IMR-90 (cell line): ENCODE data around the gene FBXO30. TPM values are rescaled to one million over a fixed set of nuclear protein-coding genes. Genes with fewer than 3 reads are reported as not detected.

ENCODE experiments used
- ATAC-seq: fragments of 200-7000 bp; cut with Tn5 transposase; 2 replicates; pipeline ENCODE4 v1.9.1; 2020; ENCODE audit warnings: low read depth, mild to moderate bottlenecking, moderate library complexity
- BruUV-seq: library from RNA; stranded (reverse); fragments of 400-500 nt; replicated peaks from 2 replicates; lab custom pipeline; 2021; lab: Mats Ljungman, UMichigan
- CTCF ChIA-PET: fragments of 300-600 bp; formaldehyde crosslinking; extraction: SDS; loops from one replicate; lab custom pipeline; 2021; ENCODE audit warnings: antibody characterized with exemption; lab: Yijun Ruan, JAX
- POLR2A ChIA-PET: fragments of 300-600 bp; sonication (Branson Sonifier 250); formaldehyde crosslinking; loops from one replicate; lab custom pipeline; 2022; ENCODE audit warnings: antibody characterized with exemption; ENCODE audit not compliant: unreplicated experiment; lab: Charles Lee
- DNase-seq: peaks from one replicate; pipeline ENCODE4 v3.0.0; 2013
- H2AFZ ChIP-seq: replicated peaks from 2 replicates; pipeline ENCODE3; 2013; ENCODE audit warnings: low read length, mild to moderate bottlenecking; ENCODE audit not compliant: poor library complexity
- H2AK5ac ChIP-seq: 2 replicates; pipeline ENCODE4 v1.6.1; 2013; ENCODE audit warnings: low read depth, low read length, inconsistent platforms
- H2AK9ac ChIP-seq: replicated peaks from 2 replicates; pipeline ENCODE3; 2013; ENCODE audit warnings: mild to moderate bottlenecking, low read depth, low read length, moderate library complexity; ENCODE audit not compliant: poor library complexity
- H2BK120ac ChIP-seq: 2 replicates; pipeline ENCODE4 v1.6.1; 2013; ENCODE audit warnings: low read depth, low read length, inconsistent platforms
- H2BK15ac ChIP-seq: 3 replicates; pipeline ENCODE4 v1.6.1; 2013; ENCODE audit warnings: low read depth, low read length, inconsistent platforms
- H2BK20ac ChIP-seq: 2 replicates; pipeline ENCODE4 v1.6.1; 2013; ENCODE audit warnings: low read depth, mild to moderate bottlenecking, inconsistent platforms, low read length, moderate library complexity
- H2BK5ac ChIP-seq: 2 replicates; pipeline ENCODE4 v1.6.1; 2013; ENCODE audit warnings: mild to moderate bottlenecking, low read depth, low read length, inconsistent platforms; ENCODE audit not compliant: poor library complexity, severe bottlenecking
- H3K14ac ChIP-seq: replicated peaks from 2 replicates; pipeline ENCODE4 v1.6.1; 2013; ENCODE audit warnings: low read depth, low read length, inconsistent platforms
- H3K18ac ChIP-seq: 2 replicates; pipeline ENCODE4 v1.6.1; 2013; ENCODE audit warnings: low read depth, low read length, control low read depth
- H3K23ac ChIP-seq: 2 replicates; pipeline ENCODE4 v1.6.1; 2013; ENCODE audit warnings: low read depth, low read length, inconsistent platforms
- H3K27ac ChIP-seq: 2 replicates; pipeline ENCODE4 v1.5.1; 2013; ENCODE audit warnings: mild to moderate bottlenecking, control low read depth, low read length; ENCODE audit not compliant: insufficient read depth
- H3K27me3 ChIP-seq: 2 replicates; pipeline ENCODE4 v1.6.1; 2013; ENCODE audit warnings: low read length; ENCODE audit not compliant: control insufficient read depth, insufficient read depth
- H3K36me3 ChIP-seq: 2 replicates; pipeline ENCODE4 v1.6.1; 2013; ENCODE audit warnings: low read length, mixed read lengths; ENCODE audit not compliant: control insufficient read depth, insufficient read depth
- H3K4ac ChIP-seq: 2 replicates; pipeline ENCODE4 v1.6.1; 2013; ENCODE audit warnings: low read depth, low read length, inconsistent platforms
- H3K4me1 ChIP-seq: 2 replicates; pipeline ENCODE4 v1.6.1; 2013; ENCODE audit warnings: low read length, mixed read lengths; ENCODE audit not compliant: control insufficient read depth, insufficient read depth
- H3K4me2 ChIP-seq: 2 replicates; pipeline ENCODE4 v1.6.1; 2013; ENCODE audit warnings: low read depth, mild to moderate bottlenecking, control low read depth, low read length, moderate library complexity
- H3K4me3 ChIP-seq: 2 replicates; pipeline ENCODE4 v1.5.1; 2013; ENCODE audit warnings: low read depth, mild to moderate bottlenecking, control low read depth, low read length, moderate library complexity; ENCODE audit not compliant: insufficient read depth
- H3K56ac ChIP-seq: 2 replicates; pipeline ENCODE4 v1.6.1; 2013; ENCODE audit warnings: low read length, inconsistent platforms; ENCODE audit not compliant: insufficient read depth; ENCODE audit errors: extremely low read depth
- H3K79me1 ChIP-seq, 2 experiments: 2 replicates each; pipeline ENCODE4 v1.6.1; 2013; ENCODE audit warnings: low read length in 2 of 2, inconsistent platforms in 1 of 2, low read depth in 1 of 2
- H3K9ac ChIP-seq: 2 replicates; pipeline ENCODE4 v1.6.1; 2013; ENCODE audit warnings: low read depth, low read length, control low read depth
- H3K9me1 ChIP-seq: 2 replicates; pipeline ENCODE4 v1.6.1; 2013; ENCODE audit warnings: low read length, inconsistent platforms; ENCODE audit not compliant: insufficient read depth
- H3K9me3 ChIP-seq: 2 replicates; pipeline ENCODE4 v1.6.1; 2013; ENCODE audit warnings: low read length; ENCODE audit not compliant: control insufficient read depth, insufficient read depth
- H4K20me1 ChIP-seq: 2 replicates; pipeline ENCODE4 v1.6.1; 2013; ENCODE audit warnings: low read length, inconsistent platforms; ENCODE audit not compliant: insufficient read depth
- H4K5ac ChIP-seq: 2 replicates; pipeline ENCODE4 v1.6.1; 2013; ENCODE audit warnings: mild to moderate bottlenecking, low read depth, low read length, control low read depth
- H4K8ac ChIP-seq, 2 experiments: 2 replicates each; pipeline ENCODE4 v1.6.1; 2013; ENCODE audit warnings: low read depth in 2 of 2, low read length in 2 of 2, control low read depth in 1 of 2, inconsistent platforms in 1 of 2
- H4K91ac ChIP-seq: 2 replicates; pipeline ENCODE4 v1.6.1; 2013; ENCODE audit warnings: low read depth, low read length, inconsistent platforms; ENCODE audit not compliant: insufficient read depth
- BHLHE40 ChIP-seq: fragments of 150-350 bp; IDR thresholded peaks from 2 replicates; pipeline ENCODE4 v1.6.1; 2016; ENCODE audit warnings: mild to moderate bottlenecking, low read depth, low read length
- FOS ChIP-seq: fragments of 150-350 bp; IDR thresholded peaks from 2 replicates; pipeline ENCODE4 v1.6.1; 2016; ENCODE audit warnings: low read depth, low read length
- MAFK ChIP-seq: IDR thresholded peaks from 2 replicates; pipeline ENCODE4 v1.6.1; 2012; ENCODE audit warnings: low read depth, low read length, improper control_type of control experiment
- MXI1 ChIP-seq: IDR thresholded peaks from 2 replicates; pipeline ENCODE4 v1.6.1; 2012; ENCODE audit warnings: low read depth, mild to moderate bottlenecking, low read length, moderate library complexity, borderline replicate concordance
- NFE2L2 ChIP-seq: fragments of 150-350 bp; IDR thresholded peaks from 2 replicates; pipeline ENCODE4 v1.6.1; 2016; ENCODE audit warnings: low read depth, mild to moderate bottlenecking, low read length
- POLR2A ChIP-seq: IDR thresholded peaks from 2 replicates; pipeline ENCODE4 v1.6.1; 2012; ENCODE audit warnings: mild to moderate bottlenecking, low read depth, low read length
- WGBS, 2 experiments: methylation state at CpG; one replicate each; pipeline versions ENCODE4 v1.1.5 to v1.1.7; 2013; ENCODE audit warnings: missing lambda C conversion rate in 2 of 2; ENCODE audit not compliant: insufficient read length in 1 of 2; ENCODE audit errors: extremely low coverage in 2 of 2; 5-methylcytosine and 5-hydroxymethylcytosine counted together
- dilution Hi-C: fragments of 300-500 bp; cut with HindIII; formaldehyde crosslinking; loops from one replicate; pipeline ENCODE4 v1.14.3; 2018; ENCODE audit warnings: low sequenced_read_pairs; ENCODE audit not compliant: unreplicated experiment
- in situ Hi-C: fragments of 300-500 bp; cut with MboI; formaldehyde crosslinking; loops from 3 replicates; pipeline ENCODE4 v1.14.3; 2019; ENCODE audit warnings: low sequenced_read_pairs, inconsistent platforms, mixed read lengths
- intact Hi-C: fragments of 100-400 bp; cut with micrococcal nuclease; formaldehyde crosslinking; loops from 2 replicates; pipeline ENCODE4 v1.10.0; 2022
- polyA plus RNA-seq, 3 experiments: library from polyadenylated mRNA; depleted of rRNA; stranded (reverse); fragments of >200 nt; gene quantifications; 2 replicates each; pipeline ENCODE4 v1.2.3, GENCODE V29; 2012; ENCODE audit warnings: low replicate concordance in 1 of 3
- total RNA-seq: library from RNA; depleted of rRNA; stranded (reverse); fragments of >200 nt; gene quantifications from 2 replicates; pipeline ENCODE4 v1.2.3, GENCODE V29; 2012
- TF ChIP-seq, protein P1 (sequence below): fragments of 150-350 bp; IDR thresholded peaks from 2 replicates; pipeline ENCODE4 v1.6.1; 2017; ENCODE audit warnings: mild to moderate bottlenecking, antibody characterized with exemption, low read length, low read depth

FBXO30 gene
- total and polyA plus RNA-seq, 2 of the 4 experiments (the other 2 are of a cell fraction) = 3.1 to 9.3 TPM

DNA sequence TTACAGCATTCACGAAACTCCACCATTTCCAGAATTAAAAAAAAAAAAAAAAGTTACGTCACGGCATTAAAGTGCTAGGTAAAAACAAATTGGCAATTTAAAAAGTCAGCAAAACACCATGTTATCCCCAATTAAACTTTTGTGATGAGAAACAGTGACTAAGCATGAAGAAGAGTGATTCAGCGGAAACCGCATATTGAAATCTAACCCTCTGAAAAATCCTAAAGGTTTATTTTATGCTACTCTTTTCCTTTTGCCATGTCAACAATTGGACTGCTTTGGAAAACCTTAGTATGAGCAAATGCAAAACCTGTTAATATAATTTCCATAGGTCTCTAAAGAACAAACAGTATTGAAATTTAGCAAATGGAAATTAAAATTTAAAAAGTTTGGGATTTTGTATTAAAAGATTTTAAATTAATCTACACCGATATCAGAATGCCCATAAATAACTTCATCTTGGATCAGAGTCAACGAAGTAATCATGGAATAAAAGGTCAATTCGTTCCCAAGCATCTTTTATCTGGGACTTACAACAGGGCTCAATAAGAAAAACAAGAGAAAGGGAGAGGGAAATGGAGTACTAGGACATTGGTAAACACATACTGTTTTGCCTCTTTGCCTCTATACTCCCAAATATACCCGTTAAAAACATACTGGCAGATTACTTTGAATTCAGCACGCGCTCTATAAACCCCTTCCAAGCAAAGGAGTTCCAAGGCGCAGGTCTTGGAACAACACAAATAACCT, 1.1 kb downstream of the FBXO30 start:
- WGBS, 2 experiments = no CpG with 5 or more reads among the region's 12 CpGs
- peak overlapping the region; percentile 98 for H2BK5ac ChIP-seq
- no peak overlapping the region for H2AK5ac ChIP-seq
- peak overlapping the region; percentile 48 for H2BK120ac ChIP-seq
- 0 out of 2 replicates have a peak overlapping the region, but pooled peaks have one; percentile 4 for H2BK20ac ChIP-seq
- H2BK15ac ChIP-seq = peak overlapping the region; percentile 45; the same call in 2 of the 3 replicates
- peak overlapping the region; percentile 97 for H3K4me2 ChIP-seq
- H3K27ac ChIP-seq = peak overlapping the region; percentile 82
- peak overlapping the region; percentile 98 for H2AK9ac ChIP-seq
- dilution Hi-C loops (no loop called here), in situ Hi-C loops (loop anchor here (5.0 kb wide), 1 partner anchor 76 kb away; the partner anchor contains the start of gene EPM2A), intact Hi-C loops (loop anchor here (1.0 to 10.0 kb wide), 4 partner anchors 69 to 731 kb away; partner anchors contain the start of genes EPM2A and RAB32)
- H3K9me3 ChIP-seq = no peaks in the 10 kb centered on the region
- H3K9ac ChIP-seq = peak overlapping the region; percentile 99
- peak overlapping the region; percentile 35 to 65; a peak in 3 of 4 replicates for H4K8ac ChIP-seq
- peaks cover 22% of the 10 kb centered on the region for H4K20me1 ChIP-seq
- CTCF ChIA-PET = no interaction called here
- H3K23ac ChIP-seq = peak overlapping the region; percentile 86
- H3K4me3 ChIP-seq = peak overlapping the region; percentile 99
- H3K18ac ChIP-seq = peak overlapping the region; percentile 98
- no peak overlapping the region for H2AFZ ChIP-seq
- H3K4me1 ChIP-seq = peaks cover 7% of the 10 kb centered on the region
- no peaks in the 10 kb centered on the region for H3K27me3 ChIP-seq
- POLR2A ChIA-PET = no interaction called here
- peak overlapping the region; percentile 98 for H4K5ac ChIP-seq
- peak overlapping the region; percentile 77 for H3K14ac ChIP-seq
- H4K91ac ChIP-seq = peak overlapping the region; percentile 74
- BruUV-seq = TSS peak; percentile 52
- H3K79me1 ChIP-seq = peaks cover 11 to 38% of the 10 kb centered on the region in 2 experiments
- ATAC-seq = no peak
- peaks cover 1% of the 10 kb centered on the region; the same call in 1 of the 2 replicates for H3K36me3 ChIP-seq
- H3K9me1 ChIP-seq = peaks cover 5% of the 10 kb centered on the region
- peak overlapping the region; percentile 77 for H3K4ac ChIP-seq
- peak overlapping the region; percentile 82 for H3K56ac ChIP-seq
- DNase-seq = peak; percentile 84
- TF ChIP-seq BHLHE40 (no peak), NFE2L2 (peak; percentile 95), MAFK (peak; percentile 90), FOS (0 out of 2 replicates have a peak, but pooled peaks have one; percentile 55), MXI1 (no peak), POLR2A (no peak; the same call in 1 of the 2 replicates)
- TF ChIP-seq, protein P1, sequence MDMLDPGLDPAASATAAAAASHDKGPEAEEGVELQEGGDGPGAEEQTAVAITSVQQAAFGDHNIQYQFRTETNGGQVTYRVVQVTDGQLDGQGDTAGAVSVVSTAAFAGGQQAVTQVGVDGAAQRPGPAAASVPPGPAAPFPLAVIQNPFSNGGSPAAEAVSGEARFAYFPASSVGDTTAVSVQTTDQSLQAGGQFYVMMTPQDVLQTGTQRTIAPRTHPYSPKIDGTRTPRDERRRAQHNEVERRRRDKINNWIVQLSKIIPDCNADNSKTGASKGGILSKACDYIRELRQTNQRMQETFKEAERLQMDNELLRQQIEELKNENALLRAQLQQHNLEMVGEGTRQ = no peak
